H9 (cell line): ENCODE measurements around the gene ZDHHC13. TPM values are rescaled to one million over a fixed set of nuclear protein-coding genes. Genes with fewer than 3 reads are reported as not detected.

Experiments
- DNase-seq: peaks from one replicate; pipeline ENCODE4 v3.0.0-alpha.2; 2017
- H2AFZ ChIP-seq: one replicate; pipeline ENCODE4 v1.6.1; 2013; ENCODE audit warnings: mild to moderate bottlenecking, low read length, control low read depth, moderate library complexity
- H2AK5ac ChIP-seq: 2 replicates; pipeline ENCODE4 v1.6.1; 2013; ENCODE audit warnings: low read length, control low read depth, mixed read lengths; ENCODE audit not compliant: insufficient read length
- H2BK120ac ChIP-seq: one replicate; pipeline ENCODE4 v1.6.1; 2013; ENCODE audit warnings: low read depth, mild to moderate bottlenecking, low read length, control low read depth, inconsistent platforms; ENCODE audit not compliant: poor library complexity, severe bottlenecking
- H2BK12ac ChIP-seq: 2 replicates; pipeline ENCODE4 v1.6.1; 2013; ENCODE audit warnings: low read length, control low read depth, mixed read lengths, low read depth; ENCODE audit not compliant: insufficient read length
- H2BK15ac ChIP-seq: 2 replicates; pipeline ENCODE4 v1.6.1; 2013; ENCODE audit warnings: low read depth, low read length, control low read depth
- H2BK20ac ChIP-seq: one replicate; pipeline ENCODE4 v1.6.1; 2013; ENCODE audit warnings: low read depth, mild to moderate bottlenecking, low read length, control low read depth, inconsistent platforms; ENCODE audit not compliant: poor library complexity, severe bottlenecking
- H2BK5ac ChIP-seq: 2 replicates; pipeline ENCODE4 v1.6.1; 2013; ENCODE audit warnings: low read length, control low read depth, mixed read lengths; ENCODE audit not compliant: insufficient read length
- H3K14ac ChIP-seq: 2 replicates; pipeline ENCODE4 v1.6.1; 2013; ENCODE audit warnings: low read length, control low read depth; ENCODE audit not compliant: insufficient read depth
- H3K18ac ChIP-seq: 2 replicates; pipeline ENCODE4 v1.6.1; 2013; ENCODE audit warnings: low read depth, mild to moderate bottlenecking, mixed read lengths, low read length, control low read depth; ENCODE audit not compliant: insufficient read length
- H3K23ac ChIP-seq: 2 replicates; pipeline ENCODE4 v1.6.1; 2013; ENCODE audit warnings: low read length, control low read depth, mixed read lengths, low read depth; ENCODE audit not compliant: insufficient read length
- H3K23me2 ChIP-seq: 2 replicates; pipeline ENCODE4 v1.6.1; 2013; ENCODE audit warnings: low read depth, mild to moderate bottlenecking, mixed read lengths, low read length, control low read depth; ENCODE audit not compliant: insufficient read length, poor library complexity, severe bottlenecking
- H3K27ac ChIP-seq: 2 replicates; pipeline ENCODE4 v1.5.1; 2013; ENCODE audit warnings: low read length, control low read depth, mixed read lengths, low read depth; ENCODE audit not compliant: insufficient read length
- H3K27me3 ChIP-seq: 2 replicates; pipeline ENCODE4 v1.6.1; 2013; ENCODE audit warnings: low read length, control low read depth, inconsistent platforms; ENCODE audit not compliant: insufficient read depth
- H3K4ac ChIP-seq: 2 replicates; pipeline ENCODE4 v1.6.1; 2013; ENCODE audit warnings: low read depth, mild to moderate bottlenecking, control low read depth, inconsistent platforms, low read length, moderate library complexity
- H3K4me1 ChIP-seq: 2 replicates; pipeline ENCODE4 v1.6.1; 2013; ENCODE audit warnings: low read length, control low read depth, inconsistent platforms; ENCODE audit not compliant: insufficient read depth
- H3K4me2 ChIP-seq: 2 replicates; pipeline ENCODE4 v1.6.1; 2013; ENCODE audit warnings: low read length, control low read depth, mixed read lengths; ENCODE audit not compliant: insufficient read length, insufficient read depth
- H3K56ac ChIP-seq: 2 replicates; pipeline ENCODE4 v1.6.1; 2013; ENCODE audit warnings: low read depth, mild to moderate bottlenecking, mixed read lengths, low read length, control low read depth; ENCODE audit not compliant: insufficient read length
- H3K79me1 ChIP-seq: 2 replicates; pipeline ENCODE4 v1.6.1; 2013; ENCODE audit warnings: low read depth, mild to moderate bottlenecking, moderate library complexity, low read length, control low read depth, inconsistent platforms; ENCODE audit not compliant: insufficient read depth, poor library complexity, severe bottlenecking
- H3K79me2 ChIP-seq: 2 replicates; pipeline ENCODE4 v1.6.1; 2013; ENCODE audit warnings: low read length, control low read depth, inconsistent platforms; ENCODE audit not compliant: insufficient read depth
- H3K9ac ChIP-seq: 2 replicates; pipeline ENCODE4 v1.6.1; 2013; ENCODE audit warnings: low read length, control low read depth, mixed read lengths; ENCODE audit not compliant: insufficient read length; ENCODE audit errors: extremely low read depth
- H3K9me3 ChIP-seq: one replicate; pipeline ENCODE4 v1.6.1; 2013; ENCODE audit warnings: low read depth, low read length, inconsistent platforms; ENCODE audit not compliant: control insufficient read depth
- H3T11ph ChIP-seq: one replicate; pipeline ENCODE4 v1.6.1; 2013; ENCODE audit warnings: mild to moderate bottlenecking, low read length, control low read depth, inconsistent platforms
- H4K20me1 ChIP-seq: one replicate; pipeline ENCODE4 v1.6.1; 2013; ENCODE audit not compliant: control insufficient read depth, insufficient read length, insufficient read depth
- H4K5ac ChIP-seq: 2 replicates; pipeline ENCODE4 v1.6.1; 2013; ENCODE audit warnings: low read depth, mild to moderate bottlenecking, mixed read lengths, low read length, control low read depth; ENCODE audit not compliant: insufficient read length
- H4K8ac ChIP-seq: replicated peaks from 2 replicates; pipeline ENCODE4 v1.6.1; 2013; ENCODE audit warnings: low read length, control low read depth, mixed read lengths, low read depth; ENCODE audit not compliant: insufficient read length
- H4K91ac ChIP-seq: 2 replicates; pipeline ENCODE4 v1.6.1; 2013; ENCODE audit warnings: low read depth, mild to moderate bottlenecking, moderate library complexity, mixed read lengths, low read length, control low read depth; ENCODE audit not compliant: insufficient read length
- H3K27ac Mint-ChIP-seq, 3 experiments: 2 replicates in 2 of 3; 3 replicates in 1 of 3; pipeline ENCODE4 v1.8.0; 2020 to 2021; ENCODE audit warnings: mixed read lengths in 3 of 3, mild to moderate bottlenecking in 1 of 3, moderate library complexity in 1 of 3
- H3K27me3 Mint-ChIP-seq: 2 replicates; pipeline ENCODE4 v1.8.0; 2021; ENCODE audit warnings: low read depth, mild to moderate bottlenecking, moderate library complexity, mixed read lengths
- H3K36me3 Mint-ChIP-seq, 3 experiments: 2 replicates in 2 of 3; 3 replicates in 1 of 3; pipeline ENCODE4 v1.8.0; 2020 to 2021; ENCODE audit warnings: low read depth in 3 of 3, mixed read lengths in 3 of 3; ENCODE audit not compliant: insufficient read depth in 1 of 3
- H3K4me1 Mint-ChIP-seq, 2 experiments: 2 replicates each; pipeline ENCODE4 v1.8.0; 2020; ENCODE audit warnings: mixed read lengths in 2 of 2
- H3K4me3 Mint-ChIP-seq, 2 experiments: 2 replicates in 1 of 2; 3 replicates in 1 of 2; pipeline ENCODE4 v1.8.0; 2020 to 2021; ENCODE audit warnings: mild to moderate bottlenecking in 2 of 2, mixed read lengths in 2 of 2, moderate library complexity in 1 of 2
- H3K9me3 Mint-ChIP-seq, 2 experiments: 2 replicates in 1 of 2; 3 replicates in 1 of 2; pipeline ENCODE4 v1.8.0; 2020; ENCODE audit warnings: mild to moderate bottlenecking in 2 of 2, mixed read lengths in 2 of 2, moderate library complexity in 1 of 2
- CTCF ChIP-seq: fragments of 200-600 bp; sonication (generic); conservative IDR thresholded peaks from 3 replicates; pipeline ENCODE4 v1.8.0; 2021; ENCODE audit warnings: antibody characterized with exemption, mild to moderate bottlenecking
- WGBS: extraction: QIAGEN DNeasy Blood & Tissue Kit; methylation state at CpG from one replicate; pipeline ENCODE4 v1.1.7; 2013; ENCODE audit warnings: missing lambda C conversion rate, low lambda C conversion rate, mixed read lengths; ENCODE audit not compliant: insufficient read length; ENCODE audit errors: extremely low coverage; 5-methylcytosine and 5-hydroxymethylcytosine counted together
- total RNA-seq: library from RNA; stranded (reverse); gene quantifications from 2 replicates; pipeline ENCODE4 v1.2.1, GENCODE V29; 2021

ZDHHC13 gene
- total RNA-seq, 1 experiment from 2014 or later = 20.9 TPM

- no peak overlapping the region for H3K4me3 Mint-ChIP-seq
- no peak overlapping the region for H3K9ac ChIP-seq
- WGBS = no CpG with 5 or more reads among the region's 5 CpGs
Observed at GRCh38 chr11:19181531-19182261, 64.7 kb downstream of the ZDHHC13 start.

More at GRCh38 chr11:19181531-19182261, 64.7 kb downstream of the ZDHHC13 start:
- no peak for DNase-seq
- Histone ChIP-seq H2BK20ac (no peak overlapping the region), H4K8ac (no peak overlapping the region), H3K4me1 (no peaks in the 10 kb centered on the region), H4K5ac (no peak overlapping the region), H2AFZ (no peak overlapping the region), H4K20me1 (no peaks in the 10 kb centered on the region), H3K27ac (no peak overlapping the region), H3K4me2 (no peak overlapping the region), H2BK5ac (no peak overlapping the region), H3K79me2 (no peaks in the 10 kb centered on the region), H2BK12ac (no peak overlapping the region), H3K4ac (no peak overlapping the region), H3K9me3 (no peaks in the 10 kb centered on the region), H3K27me3 (no peaks in the 10 kb centered on the region), H2AK5ac (no peak overlapping the region), H3K79me1 (no peaks in the 10 kb centered on the region), H3K56ac (no peak overlapping the region), H2BK120ac (no peak overlapping the region), H3K18ac (no peak overlapping the region), H3K14ac (no peak overlapping the region), H3T11ph (no peak overlapping the region), H4K91ac (no peak overlapping the region), H3K23ac (no peak overlapping the region), H3K23me2 (no peaks in the 10 kb centered on the region), H2BK15ac (no peak overlapping the region)
- no peak overlapping the region; a peak in 1 of 7 replicates for H3K27ac Mint-ChIP-seq
- H3K4me1 Mint-ChIP-seq = no peaks in the 10 kb centered on the region
- no peaks in the 10 kb centered on the region; the same call in 1 of the 2 replicates for H3K27me3 Mint-ChIP-seq
- no peak for TF ChIP-seq CTCF
- H3K9me3 Mint-ChIP-seq = no peaks in the 10 kb centered on the region
- peaks cover 0 to 4% (median 0%) of the 10 kb centered on the region in 3 experiments; a peak in 3 of 7 replicates for H3K36me3 Mint-ChIP-seq
